ENCODE results near the gene ZNG1C.
"Not testable (repeated sequence)": the region's sequence is repeated elsewhere in the genome, so short reads cannot be mapped to it uniquely, and the experiment has no call there.

Gene ZNG1C

DNA sequence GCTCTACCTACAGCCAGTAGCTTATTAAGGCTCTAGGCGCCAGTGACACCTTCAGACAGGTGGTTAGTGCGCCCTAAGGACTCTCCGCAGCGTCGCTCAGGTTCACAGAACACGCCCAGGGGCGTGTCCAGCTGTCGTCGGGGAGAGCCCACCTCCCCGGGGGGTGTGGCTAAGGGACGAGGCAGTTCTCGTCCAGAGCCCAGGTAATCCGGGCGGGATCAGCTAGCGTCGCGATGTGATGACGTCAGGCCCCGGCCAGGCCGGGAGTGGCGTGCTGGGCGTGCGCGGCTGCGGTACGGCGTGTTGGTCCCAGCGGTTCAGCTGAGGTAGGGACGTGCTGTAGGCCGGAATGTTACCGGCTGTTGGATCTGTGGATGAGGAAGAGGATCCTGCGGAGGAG is at the start of gene ZNG1C:
Gene ZNG1C, plus strand, starts transcription at position 301 of the 400 bp plus-strand sequence. Its CDS starts 49 bp downstream, at position 350.
- not testable (repeated sequence) for DNase-seq (ENCODE audit: low spot score); H3K27ac ChIP-seq; H3K4me3 ChIP-seq

DNA sequence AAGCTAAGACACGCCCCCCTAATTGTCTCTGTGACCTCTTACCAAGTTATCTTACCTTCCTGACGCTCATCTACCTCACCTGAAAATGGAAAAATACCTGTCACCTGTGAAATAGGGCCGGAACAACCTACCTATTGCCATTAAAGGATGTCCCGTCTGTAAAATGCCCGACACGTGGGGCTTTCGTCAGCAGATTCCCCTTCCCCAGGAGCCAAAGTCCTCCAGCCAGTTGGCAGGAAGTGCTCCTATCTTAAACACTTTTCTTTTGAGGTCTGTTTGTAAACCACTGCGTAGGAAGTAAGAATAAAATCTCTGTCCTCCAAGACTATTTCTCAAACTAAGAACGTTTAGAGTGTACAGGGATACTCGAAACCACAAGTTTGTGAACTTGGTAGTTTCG is 654 bp downstream of the ZNG1C start:
- H3K27ac ChIP-seq; DNase-seq (ENCODE audit: low spot score); H3K4me3 ChIP-seq: not testable (repeated sequence)

DNA sequence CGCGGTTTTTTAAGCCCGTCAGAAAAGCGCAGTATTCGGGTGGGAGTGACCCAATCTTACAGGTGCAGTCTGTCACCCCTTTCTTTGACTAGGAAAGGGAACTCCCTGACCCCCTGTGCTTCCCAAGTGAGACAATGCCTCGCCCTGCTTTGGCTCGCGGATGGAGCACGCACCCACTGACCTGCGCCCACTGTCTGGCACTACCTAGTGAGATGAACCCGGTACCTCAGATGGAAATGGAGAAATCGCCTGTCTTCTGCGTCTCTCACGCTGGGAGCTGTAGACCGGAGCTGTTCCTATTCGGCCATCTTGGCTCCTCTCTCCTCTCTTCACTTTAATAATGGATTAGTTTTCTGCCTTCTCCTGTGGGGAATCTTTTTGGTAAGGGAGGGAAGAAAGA is 39.3 kb downstream of the ZNG1C start:
- not testable (repeated sequence) for H3K4me3 ChIP-seq; DNase-seq (ENCODE audit: low spot score); H3K27ac ChIP-seq

DNA sequence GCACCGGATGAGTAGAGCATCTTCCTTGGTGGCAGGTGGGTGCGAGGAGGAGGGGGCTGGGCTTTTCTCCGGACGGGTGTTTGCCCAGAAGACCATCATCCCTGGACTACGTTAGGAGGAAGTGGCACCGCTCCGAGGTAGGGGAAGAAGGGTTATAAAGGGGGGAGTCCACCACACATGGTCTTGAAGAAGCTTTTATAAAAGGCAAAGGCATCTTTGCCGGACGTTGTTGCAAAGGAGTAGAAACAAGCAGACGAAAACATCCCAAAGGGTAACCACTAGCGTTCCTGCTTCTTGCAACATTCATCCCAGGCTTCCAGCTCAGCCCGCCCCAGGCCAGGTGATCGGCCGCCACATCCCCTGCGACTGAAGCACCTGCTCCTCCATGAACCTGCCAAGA is 60.8 kb downstream of the ZNG1C start, which contains the start of gene FOXD4L3:
Gene FOXD4L3, plus strand, starts transcription at position 301 of the 400 bp plus-strand sequence. Its CDS starts 85 bp downstream, at position 386.
- not testable (repeated sequence) for H3K4me3 ChIP-seq; DNase-seq (ENCODE audit: low spot score); H3K27ac ChIP-seq

DNA sequence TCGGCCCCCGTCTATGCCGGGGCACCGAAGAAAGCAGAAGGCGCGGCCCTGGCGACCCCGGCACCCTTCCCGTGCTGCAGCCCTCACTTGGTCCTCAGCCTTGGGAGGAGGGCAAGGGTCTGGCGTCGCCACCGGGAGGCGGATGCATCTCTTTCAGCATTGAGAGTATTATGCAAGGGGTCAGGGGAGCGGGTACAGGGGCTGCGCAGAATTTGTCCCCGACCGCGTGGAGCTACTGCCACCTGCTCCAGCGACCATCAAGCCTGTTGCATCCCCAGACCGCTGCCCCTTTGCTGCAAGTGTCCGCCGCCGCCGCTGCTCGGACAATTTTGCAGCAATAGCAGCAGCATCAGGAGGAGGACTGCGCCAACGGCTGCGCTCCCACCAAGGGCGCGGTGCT is 62.0 kb downstream of the ZNG1C start:
- not testable (repeated sequence) for H3K4me3 ChIP-seq; DNase-seq (ENCODE audit: low spot score)

DNA sequence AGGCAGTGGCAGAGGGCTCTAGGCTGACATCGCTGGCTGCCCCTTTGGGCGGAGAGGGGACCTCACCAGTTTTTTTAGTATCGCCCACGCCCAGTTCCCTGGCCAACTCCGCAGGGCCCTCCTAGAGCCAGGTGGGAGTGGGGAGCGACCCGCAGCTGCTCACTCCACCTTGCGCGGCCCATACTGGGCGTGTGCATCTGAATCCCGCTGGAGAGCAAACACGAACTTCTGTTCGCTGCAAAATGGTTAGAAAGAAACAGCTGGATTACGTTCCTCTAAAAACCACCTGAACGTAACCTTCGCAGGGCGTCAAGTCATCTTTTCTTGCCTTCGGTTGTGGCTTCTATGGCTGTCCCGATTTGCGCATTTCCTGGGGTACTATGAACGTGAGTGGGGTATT is 62.4 kb downstream of the ZNG1C start:
- not testable (repeated sequence) for DNase-seq (ENCODE audit: low spot score); H3K4me3 ChIP-seq

More for the DNA sequence above, 62.0 kb downstream of the ZNG1C start:
- H3K27ac ChIP-seq = not testable (repeated sequence)

DNA sequence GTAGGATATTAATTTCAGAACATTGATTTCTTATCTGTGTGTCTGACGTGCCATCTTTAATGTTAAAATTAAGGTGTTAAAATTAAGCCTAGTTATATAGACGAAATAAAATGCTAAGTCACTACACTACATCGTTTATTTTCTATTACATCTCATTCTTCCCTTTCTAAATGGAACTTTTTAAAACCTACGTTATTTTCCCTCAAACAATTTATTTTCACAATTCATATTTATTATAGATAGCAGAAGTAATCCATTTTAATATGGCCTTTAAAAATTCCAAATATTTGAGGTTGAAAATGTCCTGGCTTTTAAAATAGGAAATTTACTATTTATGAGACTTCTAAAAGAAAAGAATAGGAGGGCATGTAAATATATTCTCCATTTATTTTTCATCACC is 63.0 kb downstream of the ZNG1C start:
- H3K4me3 ChIP-seq; DNase-seq (ENCODE audit: low spot score); H3K27ac ChIP-seq: not testable (repeated sequence)

More for the DNA sequence above, 62.4 kb downstream of the ZNG1C start:
- not testable (repeated sequence) for H3K27ac ChIP-seq

DNA sequence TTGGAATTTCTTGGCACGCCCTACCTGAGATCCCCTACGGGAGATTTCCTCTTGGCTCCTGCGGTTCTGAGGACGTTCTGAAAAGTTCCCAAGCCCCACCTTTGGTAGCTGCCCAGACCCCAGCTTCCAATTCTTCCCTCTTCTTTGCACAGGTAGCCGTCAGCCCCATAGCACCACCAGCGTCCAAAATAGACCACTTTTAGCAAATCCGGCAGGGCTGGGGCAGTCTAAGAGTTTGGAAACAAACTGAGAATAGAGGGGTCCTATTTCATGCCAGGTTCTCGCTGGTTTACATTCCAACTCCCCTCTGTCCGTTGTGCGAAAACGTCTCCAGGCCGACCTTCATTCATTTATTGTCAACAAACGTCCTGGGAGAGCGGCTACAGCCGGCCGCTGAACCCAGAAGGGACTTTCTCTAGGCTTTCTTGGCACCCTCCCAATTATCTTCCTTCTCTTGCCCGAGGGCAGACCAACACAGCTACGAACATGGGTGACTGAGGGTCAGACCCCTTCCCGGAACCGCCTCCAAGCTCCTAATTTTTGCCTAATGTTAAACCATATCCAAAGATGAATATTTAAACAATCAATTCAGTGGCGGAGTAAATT is 64.0 kb downstream of the ZNG1C start:
- H3K4me3 ChIP-seq = not testable (repeated sequence)

DNA sequence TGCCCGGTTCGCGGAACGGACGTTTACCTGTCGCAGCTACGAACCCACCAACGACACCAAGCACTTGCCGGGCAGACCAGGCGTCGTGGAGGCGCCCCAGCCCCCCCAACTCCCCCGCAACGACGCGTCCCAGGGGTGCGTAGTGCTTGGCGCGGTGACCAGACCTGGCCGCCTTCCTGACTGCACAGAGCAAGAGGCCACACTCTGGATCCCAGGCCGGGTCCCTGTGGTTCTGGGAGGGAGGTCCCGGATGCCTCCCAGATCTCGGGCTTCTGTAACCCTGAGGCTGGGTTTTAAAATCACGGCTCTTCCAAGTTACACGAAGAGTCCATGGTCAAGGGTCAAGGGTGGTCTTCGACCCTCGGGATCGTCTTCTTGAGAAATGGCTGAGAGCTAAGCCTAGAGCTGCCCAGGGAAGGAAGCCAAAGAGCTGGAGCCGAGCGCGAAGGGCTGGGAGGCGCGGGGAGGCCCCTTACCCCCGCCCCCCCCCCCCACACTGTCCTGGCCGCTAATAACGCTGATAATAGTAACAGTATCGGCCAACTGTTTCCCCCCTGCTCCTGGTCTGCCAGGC is 64.7 kb downstream of the ZNG1C start:
- H3K4me3 ChIP-seq; H3K27ac ChIP-seq; DNase-seq (ENCODE audit: low spot score): not testable (repeated sequence)

More for the DNA sequence above, 64.0 kb downstream of the ZNG1C start:
- H3K27ac ChIP-seq; DNase-seq (ENCODE audit: low spot score): not testable (repeated sequence)

DNA sequence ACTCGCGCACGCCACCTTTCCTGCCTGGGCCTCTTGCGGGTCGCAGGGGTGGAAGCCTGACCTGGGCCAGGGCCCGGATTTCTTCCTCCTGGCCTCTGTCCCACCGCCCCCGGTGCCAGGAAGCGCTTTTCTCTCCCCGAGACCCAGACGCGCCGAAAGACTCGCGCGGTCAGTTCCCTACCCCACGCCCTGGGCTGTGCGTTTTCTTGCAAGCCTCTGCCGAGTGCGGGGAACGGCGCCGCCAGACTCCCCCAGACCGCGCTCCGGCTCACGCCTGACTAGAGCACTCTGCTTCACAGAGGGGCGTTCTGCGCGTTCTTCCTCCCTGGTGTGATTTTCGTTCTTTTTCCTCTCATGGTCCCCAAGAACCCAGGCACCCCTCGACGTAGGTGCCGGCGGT is 65.3 kb downstream of the ZNG1C start:
- H3K4me3 ChIP-seq; H3K27ac ChIP-seq; DNase-seq (ENCODE audit: low spot score): not testable (repeated sequence)

DNA sequence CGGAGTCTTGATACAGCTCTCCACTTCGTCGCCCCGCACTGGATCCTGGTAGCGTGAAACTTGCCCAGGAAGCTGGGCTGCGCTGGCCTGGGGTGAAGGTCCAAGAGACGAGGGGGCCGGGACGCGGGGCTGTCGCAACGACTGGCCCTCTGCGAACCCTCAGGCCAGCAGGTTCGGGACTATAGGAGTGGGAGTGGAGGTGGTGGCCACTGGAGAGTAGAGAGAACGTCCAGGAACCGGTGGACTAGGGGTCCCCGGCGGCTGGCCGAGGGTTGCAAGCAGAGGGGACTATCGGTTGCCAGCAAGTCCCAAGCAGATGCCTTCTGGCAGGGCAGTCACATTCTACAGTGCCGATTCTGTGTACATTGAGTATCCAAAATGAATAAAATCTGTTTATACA is 65.9 kb downstream of the ZNG1C start:
- H3K4me3 ChIP-seq; H3K27ac ChIP-seq; DNase-seq (ENCODE audit: low spot score): not testable (repeated sequence)

DNA sequence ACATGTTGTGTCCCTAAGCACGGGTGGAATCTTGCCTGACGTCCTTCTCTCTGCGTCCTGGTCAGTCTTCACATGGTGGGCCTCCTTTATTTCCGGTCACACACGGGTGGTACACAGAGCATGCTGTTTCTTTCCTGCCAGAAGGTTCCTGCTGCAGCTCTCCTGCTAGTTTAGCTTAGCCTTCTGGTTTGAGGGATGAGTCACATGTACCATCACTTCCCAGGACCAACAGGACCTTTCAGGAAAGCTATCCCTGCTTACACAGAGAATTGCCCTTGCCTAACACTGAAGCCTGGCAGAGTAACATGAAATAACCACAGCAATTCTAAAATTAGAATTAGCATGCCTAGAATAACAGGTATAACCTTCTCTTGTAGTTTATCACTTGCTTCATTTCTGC is 69.4 kb downstream of the ZNG1C start:
- not testable (repeated sequence) for DNase-seq (ENCODE audit: low spot score); H3K27ac ChIP-seq

DNA sequence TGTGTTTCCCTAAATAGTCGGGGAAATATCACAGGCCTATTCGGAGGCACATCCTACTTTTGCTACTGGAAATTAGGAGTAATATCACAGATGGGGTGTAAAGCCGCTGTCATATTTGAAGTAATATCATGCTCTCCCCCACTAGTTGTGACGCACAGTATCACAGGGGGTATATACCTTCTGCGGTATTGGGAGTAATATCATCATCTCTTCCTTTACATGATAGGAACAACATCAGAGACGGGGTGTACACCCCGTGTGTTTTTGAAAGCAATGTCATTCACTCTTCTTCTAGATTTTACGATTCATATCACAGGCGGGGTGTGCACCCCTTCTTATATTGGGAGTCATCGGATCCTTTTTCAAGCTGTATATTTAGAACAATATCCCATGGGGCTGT is 76.4 kb downstream of the ZNG1C start:
- not testable (repeated sequence) for DNase-seq (ENCODE audit: low spot score); H3K4me3 ChIP-seq; H3K27ac ChIP-seq

More for the DNA sequence above, 69.4 kb downstream of the ZNG1C start:
- not testable (repeated sequence) for H3K4me3 ChIP-seq

DNA sequence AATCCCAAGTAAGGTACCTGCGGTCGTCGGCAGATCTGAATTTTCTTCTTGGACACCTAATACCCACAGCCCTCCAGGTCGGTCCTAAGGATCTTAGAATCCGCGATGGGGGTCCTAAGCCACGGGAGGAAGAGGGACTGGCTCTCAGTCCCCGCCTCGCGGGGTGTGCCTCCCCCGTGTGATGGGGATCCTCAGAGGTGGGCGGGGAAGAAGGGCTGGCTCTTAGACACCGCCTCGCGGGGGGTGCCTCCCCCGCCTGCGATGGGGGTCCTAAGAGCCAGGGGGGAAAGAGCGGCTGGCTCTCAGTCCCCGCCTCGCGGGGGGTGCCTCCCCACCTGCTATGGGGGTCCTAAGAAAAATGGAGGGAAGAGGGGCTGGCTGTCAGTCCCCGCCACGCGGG is 82.0 kb downstream of the ZNG1C start:
- not testable (repeated sequence) for H3K27ac ChIP-seq; DNase-seq (ENCODE audit: low spot score); H3K4me3 ChIP-seq

DNA sequence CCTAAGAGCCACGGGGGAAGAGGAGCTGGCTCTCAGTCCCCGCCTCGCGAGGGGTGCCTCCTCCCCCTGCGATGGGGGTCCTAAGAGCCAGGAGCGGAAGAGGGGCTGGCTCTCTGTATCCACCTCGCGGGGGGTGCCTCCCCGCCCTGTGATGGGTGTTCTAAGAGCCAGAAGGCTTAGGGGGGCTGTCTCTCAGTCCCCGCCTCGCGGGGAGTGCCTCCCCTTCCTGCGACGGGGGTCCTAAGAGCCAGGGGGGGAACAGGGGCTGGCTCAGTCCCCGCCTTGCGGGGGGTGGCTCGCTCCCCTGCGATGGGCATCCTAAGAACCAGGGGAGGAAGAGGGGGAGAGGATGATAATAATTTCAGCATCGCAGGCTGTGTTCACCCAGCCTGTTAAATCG is 82.7 kb downstream of the ZNG1C start:
- H3K4me3 ChIP-seq; H3K27ac ChIP-seq; DNase-seq (ENCODE audit: low spot score): not testable (repeated sequence)

DNA sequence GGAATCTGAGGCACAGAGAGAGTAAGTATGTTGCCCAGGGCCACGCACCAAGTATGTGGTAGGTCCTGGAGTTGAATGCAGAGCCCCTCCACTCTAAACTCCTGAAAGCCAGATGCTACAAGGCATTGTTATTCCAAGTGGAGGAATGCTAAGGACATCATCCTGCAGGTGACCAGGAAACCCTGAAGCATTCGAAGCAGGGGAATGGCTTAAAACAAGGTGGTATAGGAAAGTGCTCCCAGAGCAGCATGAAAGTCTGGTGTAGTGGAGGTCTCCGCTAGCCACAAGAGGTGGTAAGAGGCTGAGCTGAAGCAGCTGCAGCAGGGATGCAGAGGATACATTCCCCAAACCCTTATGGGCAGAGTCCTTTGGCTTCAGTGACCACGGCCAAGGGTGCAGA is 87.3 kb downstream of the ZNG1C start:
- not testable (repeated sequence) for H3K27ac ChIP-seq; DNase-seq (ENCODE audit: low spot score); H3K4me3 ChIP-seq

DNA sequence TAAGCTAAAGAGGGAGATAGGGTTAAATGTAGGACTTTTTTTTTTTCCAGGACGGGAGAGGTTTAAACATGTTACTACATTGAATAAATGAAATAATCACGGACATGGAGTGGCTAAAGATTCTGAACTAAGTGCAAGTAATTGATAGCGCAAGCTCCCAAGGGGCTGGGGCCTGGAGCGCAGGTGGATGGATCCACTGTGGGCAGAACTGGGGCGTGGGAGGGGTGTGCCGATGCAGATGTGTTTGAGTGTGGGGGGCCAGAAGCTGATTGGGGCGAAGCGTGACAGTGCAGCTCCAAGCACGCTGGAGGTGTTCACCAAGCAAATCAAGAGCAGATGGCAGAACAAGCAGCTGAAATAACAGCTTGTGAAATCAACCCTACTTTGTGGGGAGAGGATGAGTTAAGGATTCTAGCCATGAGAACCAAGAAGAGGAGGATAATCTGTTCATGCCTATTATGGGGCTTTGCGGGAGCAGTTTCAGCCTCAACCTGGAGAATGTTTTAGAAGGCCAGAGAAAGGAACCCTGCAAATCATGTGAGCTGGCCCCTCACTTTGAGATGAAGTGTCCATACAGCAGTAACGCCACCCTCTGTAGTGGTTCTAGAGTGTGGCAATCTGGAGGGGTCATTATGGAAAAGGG is 88.9 kb downstream of the ZNG1C start:
- H3K4me3 ChIP-seq; DNase-seq (ENCODE audit: low spot score); H3K27ac ChIP-seq: not testable (repeated sequence)

DNA sequence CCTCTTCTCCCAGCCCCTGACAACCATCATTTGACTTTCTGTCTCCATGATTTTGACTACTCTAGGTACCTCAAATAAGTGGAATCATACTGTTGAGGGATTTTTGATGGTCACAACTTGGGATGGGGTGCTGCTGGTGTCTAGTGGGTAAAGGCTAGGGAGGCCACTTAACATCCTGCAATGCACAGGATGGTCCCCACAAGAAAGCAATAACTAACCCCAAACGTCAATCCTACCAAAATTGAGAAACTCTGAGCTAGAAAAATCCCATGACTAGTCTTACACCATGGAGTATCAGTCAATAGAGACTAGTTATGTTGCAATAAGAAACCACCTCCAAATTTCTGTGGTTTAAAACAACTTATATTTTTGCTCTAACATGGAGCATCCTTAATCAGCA is 90.3 kb downstream of the ZNG1C start:
- H3K4me3 ChIP-seq; H3K27ac ChIP-seq; DNase-seq (ENCODE audit: low spot score): not testable (repeated sequence)

DNA sequence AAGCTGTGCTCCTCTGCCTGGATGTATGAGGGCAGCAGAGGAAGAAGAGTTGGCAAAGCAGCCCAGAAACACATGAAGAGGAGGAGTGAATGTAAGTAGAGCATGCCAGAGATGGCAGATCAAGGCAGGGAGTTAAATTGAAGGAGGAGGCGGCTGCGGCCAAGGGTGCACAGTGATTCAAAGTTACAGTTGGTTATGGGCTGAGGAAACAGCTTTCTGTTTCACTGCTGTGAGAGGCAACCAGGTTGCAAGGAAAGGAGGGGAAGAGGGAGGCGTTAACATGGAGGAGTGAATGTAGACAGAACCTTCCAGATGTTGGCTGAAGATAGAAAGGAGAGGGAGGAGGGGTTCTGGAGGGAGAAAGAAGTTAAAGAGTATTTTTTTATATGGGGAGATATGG is 94.2 kb downstream of the ZNG1C start:
- not testable (repeated sequence) for DNase-seq (ENCODE audit: low spot score); H3K27ac ChIP-seq; H3K4me3 ChIP-seq
